ENCODE results near the gene RPL13A. TPM values are rescaled to one million over a fixed set of nuclear protein-coding genes. Genes with fewer than 3 reads are reported as not detected.

Gene RPL13A
- total RNA-seq, 1 donor from 2014 or later, result 4,175 TPM

DNA sequence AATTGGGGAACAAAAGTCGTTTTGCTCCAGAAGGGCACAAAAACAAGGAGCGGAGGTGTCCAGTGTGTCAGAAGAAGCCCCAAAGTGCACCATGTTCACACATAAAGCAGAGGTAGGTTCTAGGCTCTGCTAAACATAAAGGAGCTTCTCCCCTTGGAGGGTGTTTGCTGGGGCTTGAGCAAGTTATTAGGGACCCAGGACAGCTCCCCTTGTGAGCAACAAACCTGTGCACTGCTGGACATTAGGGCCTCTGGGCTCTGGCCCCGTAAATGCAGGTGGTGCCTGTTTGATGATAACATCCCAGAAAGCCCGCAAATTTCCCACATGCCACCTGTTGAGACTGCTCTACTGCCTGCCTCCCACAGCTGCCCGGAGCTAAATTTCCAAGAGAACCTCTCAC is 51.2 kb downstream of the RPL13A start:
- Histone ChIP-seq H3K27ac (ENCODE audit: low read depth, low read length) (no peak overlapping the region), H3K27me3 (ENCODE audit: control insufficient read depth in 3 of 3, insufficient read depth in 3 of 3, low read length in 3 of 3) (no peaks in the 10 kb centered on the region), H3K36me3 (ENCODE audit: control insufficient read depth in 3 of 3, insufficient read depth in 3 of 3, low read length in 3 of 3) (peaks cover 0 to 9% (median 8%) of the 10 kb centered on the region in 3 donors), H3K9me3 (ENCODE audit: control insufficient read depth in 3 of 3, low read length in 3 of 3) (no peaks in the 10 kb centered on the region), H3K9ac (ENCODE audit: low read depth in 1 of 3, low read length in 3 of 3) (no peak overlapping the region), H3K4me3 (ENCODE audit: low read length in 3 of 3) (no peak overlapping the region), H3K4me1 (ENCODE audit: control insufficient read depth in 3 of 3, insufficient read depth in 3 of 3, low read length in 3 of 3) (peaks cover 4 to 10% (median 4%) of the 10 kb centered on the region in 3 donors)

DNA sequence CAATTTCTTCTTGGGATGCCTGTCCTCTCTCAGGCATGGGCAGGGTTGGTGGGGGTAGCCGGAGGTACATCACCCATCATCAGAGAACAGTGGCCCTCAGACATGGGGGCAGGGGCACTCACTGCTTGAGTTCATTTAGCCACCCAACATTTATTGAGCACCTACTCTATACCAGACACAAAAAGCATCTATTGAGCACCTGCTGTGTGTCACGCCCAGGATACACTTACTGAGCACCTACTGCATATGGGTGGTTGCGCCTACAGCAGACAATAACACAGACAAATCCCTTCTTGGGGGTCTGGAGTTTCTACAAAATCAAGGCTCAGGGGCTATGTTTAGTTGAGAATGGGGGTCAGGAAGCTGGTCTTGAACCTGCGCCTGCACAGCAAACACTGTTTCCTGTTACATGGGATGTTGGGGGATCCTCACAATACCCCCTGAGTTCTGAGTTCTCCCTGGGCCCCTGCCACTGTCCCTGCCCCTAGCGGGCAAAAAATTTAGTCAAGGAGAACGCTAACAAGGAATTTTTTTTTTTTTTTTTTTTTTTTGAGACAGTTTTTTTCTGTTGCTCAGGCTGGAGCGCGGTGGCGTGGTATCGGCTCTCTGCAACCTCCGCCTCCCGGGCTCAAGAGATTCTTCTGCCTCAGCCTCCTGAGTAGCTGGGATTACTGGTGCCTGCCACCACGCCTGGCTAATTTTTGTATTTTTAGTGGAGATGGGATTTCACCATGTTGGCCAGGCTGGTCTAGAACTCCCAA is 52.0 kb downstream of the RPL13A start:
- H3K4me1 ChIP-seq (ENCODE audit: control insufficient read depth in 3 of 3, insufficient read depth in 3 of 3, low read length in 3 of 3), result peaks cover under 1 to 3% (median under 1%) of the 10 kb centered on the region in 3 donors

More for the DNA sequence above, 52.0 kb downstream of the RPL13A start:
- no peak overlapping the region for H3K4me3 ChIP-seq (ENCODE audit: low read length in 3 of 3)
- no peaks in the 10 kb centered on the region for H3K9me3 ChIP-seq (ENCODE audit: control insufficient read depth in 3 of 3, low read length in 3 of 3)
- no peak overlapping the region for H3K9ac ChIP-seq (ENCODE audit: low read depth in 1 of 3, low read length in 3 of 3)
- no peak overlapping the region for H3K27ac ChIP-seq (ENCODE audit: low read depth, low read length)
- no peaks in the 10 kb centered on the region for H3K27me3 ChIP-seq (ENCODE audit: control insufficient read depth in 3 of 3, insufficient read depth in 3 of 3, low read length in 3 of 3)
- H3K36me3 ChIP-seq (ENCODE audit: control insufficient read depth in 3 of 3, insufficient read depth in 3 of 3, low read length in 3 of 3), result peaks cover 0 to 9% (median 8%) of the 10 kb centered on the region in 3 donors

Small RNA genes lying within 50 kb of the gene (small RNA-seq; reads per million reads assigned to genes)
- gene COX6CP7 (not detected), gene MIR150 (16.7 reads per million, percentile 93 among the genes with 10 or more reads in this experiment), gene SNORD32A (not detected), gene SNORD33 (not detected), gene SNORD34 (not detected), gene SNORD35A (not detected), gene SNORD35B (not detected)

Other genes starting within 250 kb of the RPL13A start
- not detected for gene SLC6A16, start 162.4 kb upstream of the RPL13A start, total RNA-seq
- gene CD37, start 152.2 kb upstream of the RPL13A start, total RNA-seq, result 7.8 TPM
- gene TEAD2, start 125.2 kb upstream of the RPL13A start, total RNA-seq, result 31.3 TPM
- gene DKKL1, start 123.7 kb upstream of the RPL13A start, total RNA-seq, result 0.52 TPM
- not detected for gene KASH5, start 99.4 kb upstream of the RPL13A start, total RNA-seq
- not detected for gene PTH2, start 64.2 kb upstream of the RPL13A start, total RNA-seq
- gene GFY, start 62.2 kb upstream of the RPL13A start, total RNA-seq, result not detected
- 1.0 TPM for gene SLC17A7, start 46.1 kb upstream of the RPL13A start, total RNA-seq
- 56.4 TPM for gene PIH1D1, start 35.8 kb upstream of the RPL13A start, total RNA-seq
- 20.9 TPM for gene ALDH16A1, start 34.4 kb upstream of the RPL13A start, total RNA-seq
- gene FLT3LG, start 13.4 kb upstream of the RPL13A start, total RNA-seq, result 0.52 TPM
- 5,888 TPM for gene RPS11, start 8.8 kb downstream of the RPL13A start, total RNA-seq
- gene FCGRT, start 25.1 kb downstream of the RPL13A start, total RNA-seq, result 114 TPM
- 48.5 TPM for gene RCN3, start 40.4 kb downstream of the RPL13A start, total RNA-seq
- 73.1 TPM for gene NOSIP, start 92.9 kb downstream of the RPL13A start, total RNA-seq
- not detected for gene PRRG2, start 93.7 kb downstream of the RPL13A start, total RNA-seq
- gene PRR12, start 103.6 kb downstream of the RPL13A start, total RNA-seq, result 3.1 TPM
- gene RRAS, start 152.5 kb downstream of the RPL13A start, total RNA-seq, result 4.2 TPM
- 8.4 TPM for gene SCAF1, start 154.6 kb downstream of the RPL13A start, total RNA-seq
- 31.3 TPM for gene IRF3, start 178.2 kb downstream of the RPL13A start, total RNA-seq
- gene BCL2L12, start 178.3 kb downstream of the RPL13A start, total RNA-seq, result 4.7 TPM
- gene PRMT1, start 189.7 kb downstream of the RPL13A start, total RNA-seq, result 362 TPM
- 1.0 TPM for gene ADM5, start 202.0 kb downstream of the RPL13A start, total RNA-seq
- gene CPT1C, start 203.5 kb downstream of the RPL13A start, total RNA-seq, result 4.7 TPM